ENCODE results near the gene MN1. TPM values are rescaled to one million over a fixed set of nuclear protein-coding genes. Genes with fewer than 3 reads are reported as not detected.

Gene MN1
- total RNA-seq, 1 donor from 2014 or later: 0.23 TPM

DNA sequence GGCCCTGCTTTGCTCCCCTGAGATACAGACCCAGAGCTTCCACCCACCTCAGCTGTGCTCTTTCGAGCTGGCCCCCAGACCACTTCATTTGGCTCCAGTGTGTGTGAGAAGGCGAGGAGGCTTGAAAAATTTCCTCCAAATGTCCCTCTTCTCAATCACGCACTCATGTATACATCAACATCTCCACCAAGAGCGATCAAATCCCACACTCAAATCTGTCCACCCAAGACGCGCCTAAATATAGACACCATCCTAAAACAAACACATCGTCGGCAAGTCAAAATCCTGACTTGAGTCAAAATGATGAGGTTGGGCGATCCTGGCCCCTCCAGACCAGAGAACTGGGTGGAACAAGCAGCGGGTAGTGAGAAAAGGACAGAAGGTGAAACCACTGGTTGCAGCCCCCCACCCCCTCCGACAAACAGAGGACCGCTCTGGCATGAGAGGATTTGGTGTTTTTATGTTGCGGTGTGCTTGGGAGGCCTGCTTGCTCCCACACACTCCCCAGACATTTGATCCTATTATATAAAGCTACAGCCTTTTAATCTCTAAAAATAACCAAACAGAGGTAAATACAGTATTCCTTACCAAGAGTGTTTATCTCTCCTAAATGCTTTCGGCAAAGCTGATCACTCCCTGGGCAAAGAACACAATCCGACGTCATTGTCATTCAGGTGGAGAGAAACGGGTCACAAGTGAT is 10.2 kb downstream of the MN1 start:
- Mint-ChIP-seq H3K27me3 (no peaks in the 10 kb centered on the region), H3K4me3 (no peak overlapping the region), H3K36me3 (ENCODE audit: low read depth) (no peaks in the 10 kb centered on the region), H3K27ac (no peak overlapping the region), H3K9me3 (no peaks in the 10 kb centered on the region), H3K4me1 (no peaks in the 10 kb centered on the region)
- DNase-seq: no peak
- intact Hi-C loops (cut with micrococcal nuclease): no loop called here

DNA sequence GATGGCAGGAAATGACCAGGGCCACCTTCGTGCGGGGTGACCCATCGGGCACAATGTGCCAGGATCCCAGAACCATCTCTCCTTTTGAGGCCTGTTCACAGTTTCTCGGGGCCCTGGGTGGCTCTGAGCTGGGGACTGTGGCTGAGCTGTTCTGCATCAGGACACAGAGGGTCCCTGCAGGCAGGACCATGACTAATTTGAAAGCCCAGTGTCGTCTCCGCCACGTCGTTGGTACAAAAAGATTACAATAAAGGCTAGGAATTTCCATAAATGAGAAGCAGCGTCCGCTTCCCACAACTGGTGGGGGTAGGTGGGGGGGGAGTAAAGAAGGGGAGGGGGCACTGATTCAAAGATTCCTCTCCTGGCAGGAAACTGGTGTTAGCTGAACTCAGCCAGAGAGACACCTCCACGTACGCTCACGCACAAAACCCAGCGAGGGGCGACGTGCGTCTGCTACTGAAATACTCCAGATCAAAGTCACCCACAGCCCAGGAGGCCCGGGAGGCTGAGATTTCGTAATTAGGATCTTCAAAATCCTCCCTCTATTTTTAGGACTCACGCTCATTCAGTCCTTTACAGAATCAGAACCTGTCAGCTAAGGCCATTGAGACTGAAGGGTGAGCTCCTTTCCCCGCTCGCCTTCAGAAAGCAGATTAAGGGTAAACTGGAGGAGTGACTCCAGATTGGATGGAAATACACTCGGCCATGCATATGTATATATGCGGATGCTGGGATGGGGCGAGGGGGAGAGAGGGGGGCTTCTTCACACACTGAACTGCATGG is 11.0 kb downstream of the MN1 start:
- Mint-ChIP-seq H3K27me3 (peaks cover 2% of the 10 kb centered on the region), H3K36me3 (ENCODE audit: low read depth) (no peaks in the 10 kb centered on the region), H3K9me3 (no peaks in the 10 kb centered on the region), H3K27ac (no peak overlapping the region), H3K4me3 (no peak overlapping the region), H3K4me1 (no peaks in the 10 kb centered on the region)
- no peak for DNase-seq
- intact Hi-C loops (cut with micrococcal nuclease): no loop called here

DNA sequence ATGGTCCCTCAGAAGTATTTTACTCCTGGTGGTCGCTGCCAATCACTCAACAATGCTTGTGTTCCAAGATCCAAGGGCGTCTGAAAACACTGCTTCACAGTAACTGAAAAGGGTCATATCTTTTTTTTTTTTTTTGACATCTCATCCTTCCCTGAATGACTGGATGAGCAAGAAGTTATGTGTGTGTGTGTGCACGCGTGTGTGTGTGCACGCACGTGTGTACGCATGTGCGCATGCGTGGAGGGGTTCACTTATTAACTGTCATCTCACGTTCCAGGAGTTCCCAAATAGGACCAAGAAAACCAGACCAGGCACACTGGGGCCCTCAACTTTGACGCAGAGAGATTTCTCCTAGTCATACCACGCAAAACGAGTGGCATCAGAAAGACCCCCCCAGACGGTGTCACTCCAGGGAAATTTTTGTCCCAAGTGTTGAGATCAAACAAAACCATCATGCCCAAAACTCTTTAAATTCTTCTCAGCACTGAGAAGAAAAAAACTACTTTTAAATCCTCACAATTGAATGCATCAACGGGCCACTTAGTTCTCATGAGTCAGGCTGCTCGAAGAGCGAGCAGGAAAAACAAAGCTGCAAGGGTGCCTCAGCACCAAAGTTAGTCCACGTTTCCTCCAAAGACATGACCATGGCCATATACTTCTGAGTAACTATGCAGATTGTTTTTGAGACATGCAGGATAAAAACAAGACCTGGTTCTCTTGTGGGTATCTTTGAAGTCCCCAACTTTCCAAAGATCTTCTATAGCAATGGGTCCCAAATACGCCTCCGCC is 12.9 kb downstream of the MN1 start:
- H3K27ac Mint-ChIP-seq: no peak overlapping the region
- intact Hi-C loops (cut with micrococcal nuclease): loop anchor here (10.0 kb wide), 1 partner anchor 56 kb away; no protein-coding TSS in a partner anchor
- H3K9me3 Mint-ChIP-seq: no peaks in the 10 kb centered on the region
- H3K27me3 Mint-ChIP-seq: peaks cover 3% of the 10 kb centered on the region
- no peak for DNase-seq
- H3K4me3 Mint-ChIP-seq: no peak overlapping the region
- H3K4me1 Mint-ChIP-seq: no peaks in the 10 kb centered on the region
- no peaks in the 10 kb centered on the region for H3K36me3 Mint-ChIP-seq (ENCODE audit: low read depth)

DNA sequence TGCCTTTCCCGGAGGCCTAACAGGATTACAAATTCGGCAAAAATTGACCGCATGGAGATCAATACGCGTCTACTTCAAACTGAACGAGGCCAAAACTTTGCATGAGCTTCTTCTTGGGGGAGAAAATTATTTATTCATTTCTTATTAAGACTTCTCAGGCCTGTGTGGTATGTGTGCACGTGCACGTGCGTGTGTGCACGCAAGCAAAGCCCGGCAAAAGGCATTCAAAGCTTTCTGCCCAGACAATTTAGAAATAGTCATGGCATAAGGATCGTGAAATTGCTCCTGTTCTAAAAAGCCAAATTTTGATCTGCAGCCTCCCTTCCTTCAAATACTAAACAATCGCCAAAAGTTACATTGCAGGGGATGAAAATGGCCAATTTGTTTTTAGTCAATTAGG is 14.6 kb downstream of the MN1 start:
- Mint-ChIP-seq H3K4me3 (no peak overlapping the region), H3K9me3 (no peaks in the 10 kb centered on the region), H3K36me3 (ENCODE audit: low read depth) (no peaks in the 10 kb centered on the region), H3K4me1 (no peaks in the 10 kb centered on the region), H3K27me3 (peaks cover 3% of the 10 kb centered on the region), H3K27ac (no peak overlapping the region)
- DNase-seq: no peak
- intact Hi-C loops (cut with micrococcal nuclease): loop anchor here (10.0 kb wide), 1 partner anchor 58 kb away; no protein-coding TSS in a partner anchor

DNA sequence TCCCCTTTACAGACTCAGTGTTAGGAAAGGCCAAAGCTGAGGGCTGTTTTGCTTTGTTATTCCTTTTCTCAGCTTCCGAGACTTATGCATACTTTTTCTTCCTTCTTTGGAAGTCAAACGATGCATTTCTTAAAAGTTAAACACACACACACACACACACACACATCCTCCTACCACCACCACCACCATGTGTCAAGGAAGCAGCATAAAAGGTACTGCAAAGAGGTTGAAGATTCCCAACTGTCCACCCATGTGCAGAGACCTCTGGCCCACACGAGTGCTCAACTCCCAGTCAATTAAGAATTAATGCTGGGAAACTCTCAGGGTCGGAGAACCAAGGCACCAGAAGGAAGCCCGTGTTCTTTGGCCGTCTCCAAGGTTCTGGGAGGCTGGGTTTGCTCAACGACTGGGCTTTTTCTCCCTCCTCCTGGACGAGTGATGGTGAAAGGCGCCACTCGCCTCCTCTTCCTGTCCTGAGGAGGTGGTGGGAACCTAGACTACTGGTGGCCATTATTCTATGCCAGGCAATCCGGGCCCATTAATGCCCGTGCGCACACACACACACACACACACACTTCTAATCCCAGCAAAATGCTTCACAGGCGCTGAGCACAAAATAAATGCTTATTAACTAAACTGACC is 15.1 kb downstream of the MN1 start:
- H3K27me3 Mint-ChIP-seq: peaks cover 3% of the 10 kb centered on the region
- no peaks in the 10 kb centered on the region for H3K9me3 Mint-ChIP-seq
- intact Hi-C loops (cut with micrococcal nuclease): loop anchor here (10.0 kb wide), 1 partner anchor 58 kb away; no protein-coding TSS in a partner anchor
- DNase-seq: no peak
- no peaks in the 10 kb centered on the region for H3K4me1 Mint-ChIP-seq
- no peak overlapping the region for H3K27ac Mint-ChIP-seq
- no peaks in the 10 kb centered on the region for H3K36me3 Mint-ChIP-seq (ENCODE audit: low read depth)
- H3K4me3 Mint-ChIP-seq: no peak overlapping the region

DNA sequence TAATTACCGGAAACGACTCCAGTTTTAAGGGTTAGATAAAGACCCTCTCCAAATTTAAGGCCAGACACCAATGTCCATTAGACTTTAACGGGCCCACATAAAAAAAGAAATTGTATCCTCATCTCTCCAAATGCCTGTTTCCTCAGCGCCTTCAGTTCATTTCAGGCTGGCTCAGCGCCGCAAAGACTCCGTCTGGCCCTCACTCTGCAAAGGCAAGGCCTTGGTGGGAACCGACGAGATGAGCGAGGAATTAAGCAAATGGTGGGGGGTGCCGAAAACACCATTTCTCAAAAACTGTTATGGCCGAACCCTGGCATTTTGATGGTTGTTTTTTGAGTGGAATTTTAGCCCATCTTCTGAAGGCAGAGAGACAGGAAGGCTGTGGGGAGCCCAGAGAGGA is 15.7 kb downstream of the MN1 start:
- no peaks in the 10 kb centered on the region for H3K36me3 Mint-ChIP-seq (ENCODE audit: low read depth)
- H3K4me3 Mint-ChIP-seq: no peak overlapping the region
- DNase-seq: no peak
- peaks cover 3% of the 10 kb centered on the region for H3K27me3 Mint-ChIP-seq
- H3K4me1 Mint-ChIP-seq: no peaks in the 10 kb centered on the region
- H3K9me3 Mint-ChIP-seq: no peaks in the 10 kb centered on the region
- H3K27ac Mint-ChIP-seq: no peak overlapping the region
- intact Hi-C loops (cut with micrococcal nuclease): loop anchor here (10.0 kb wide), 1 partner anchor 59 kb away; no protein-coding TSS in a partner anchor

DNA sequence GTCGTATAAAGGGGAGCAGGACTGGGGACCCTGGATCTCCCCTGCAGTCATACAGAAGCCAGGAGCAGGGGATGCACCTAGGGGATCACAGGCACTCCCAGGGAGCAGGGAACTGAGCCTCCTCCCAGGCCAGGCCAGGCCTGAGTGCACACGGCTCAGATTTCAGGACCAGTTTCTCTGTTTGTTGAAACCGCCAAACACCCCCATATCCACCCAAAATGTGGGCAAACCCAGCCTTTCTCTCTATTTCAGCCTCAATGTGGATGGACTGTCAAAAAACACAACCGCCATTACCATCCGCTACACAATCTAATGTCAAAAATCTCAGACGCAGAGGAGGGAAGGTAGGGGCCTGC is 17.5 kb downstream of the MN1 start:
- Mint-ChIP-seq H3K4me1 (no peaks in the 10 kb centered on the region), H3K27me3 (peaks cover 3% of the 10 kb centered on the region), H3K36me3 (ENCODE audit: low read depth) (no peaks in the 10 kb centered on the region), H3K9me3 (no peaks in the 10 kb centered on the region), H3K27ac (no peak overlapping the region), H3K4me3 (no peak overlapping the region)
- no peak for DNase-seq
- intact Hi-C loops (cut with micrococcal nuclease): loop anchor here (10.0 kb wide), 1 partner anchor 61 kb away; no protein-coding TSS in a partner anchor

DNA sequence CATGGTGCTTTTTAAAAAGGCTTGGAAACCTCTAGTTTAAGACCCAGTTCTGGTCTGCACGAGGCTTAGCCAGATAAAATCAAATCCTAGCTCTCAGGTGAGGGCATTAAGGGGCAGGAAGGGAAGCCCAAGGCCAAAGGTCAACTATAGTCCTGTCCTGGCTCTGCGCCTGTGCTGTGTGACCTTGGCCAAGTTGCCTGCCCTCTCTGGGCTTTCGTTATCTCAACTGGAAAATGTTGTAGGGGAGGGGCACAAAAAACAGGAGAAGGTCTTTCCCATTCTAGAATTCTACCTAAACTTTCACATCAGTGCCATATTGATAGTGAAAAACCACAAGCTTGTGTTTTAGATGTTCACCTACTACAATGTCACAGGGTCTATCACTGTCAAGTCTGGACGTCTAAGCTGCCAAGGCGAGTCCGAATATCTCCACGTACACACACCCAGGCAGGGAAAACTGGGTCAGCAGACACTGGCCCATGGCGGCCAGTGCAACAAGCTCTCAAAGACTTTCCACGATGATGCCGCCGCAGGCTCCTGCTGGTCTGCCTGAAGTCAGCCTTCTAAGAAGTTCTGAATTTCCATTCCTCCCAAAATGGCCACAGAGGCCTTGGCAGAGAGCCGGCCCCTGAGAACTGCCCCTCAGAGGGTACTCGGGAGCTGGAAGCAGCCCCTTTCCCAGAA is 18.0 kb downstream of the MN1 start:
- Mint-ChIP-seq H3K27me3 (peaks cover 3% of the 10 kb centered on the region), H3K9me3 (no peaks in the 10 kb centered on the region), H3K4me3 (no peak overlapping the region), H3K4me1 (no peaks in the 10 kb centered on the region), H3K36me3 (ENCODE audit: low read depth) (no peaks in the 10 kb centered on the region), H3K27ac (no peak overlapping the region)
- intact Hi-C loops (cut with micrococcal nuclease): loop anchor here (10.0 kb wide), 1 partner anchor 61 kb away; no protein-coding TSS in a partner anchor
- DNase-seq: no peak

DNA sequence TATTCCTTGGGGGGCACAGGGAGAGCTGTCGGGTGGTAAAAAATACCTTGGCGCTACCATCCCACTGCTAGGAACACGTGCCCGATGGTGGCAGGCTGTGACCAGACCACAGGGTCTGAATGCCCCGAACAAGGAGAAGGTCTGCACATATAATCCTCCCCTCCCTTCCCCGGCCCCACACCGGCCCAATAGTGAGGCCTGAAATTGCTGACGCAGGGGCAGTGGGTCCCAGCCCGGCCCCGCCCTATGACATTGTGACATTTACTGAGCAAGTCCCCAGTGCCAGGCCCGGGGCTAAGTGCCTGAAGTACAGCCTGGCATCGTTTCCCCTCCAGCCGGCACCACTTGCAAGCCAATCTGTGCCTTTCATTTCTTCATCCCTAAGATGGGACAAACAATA is 19.5 kb downstream of the MN1 start:
- intact Hi-C loops (cut with micrococcal nuclease): loop anchor here (10.0 kb wide), 1 partner anchor 63 kb away; no protein-coding TSS in a partner anchor
- peaks cover 3% of the 10 kb centered on the region for H3K27me3 Mint-ChIP-seq
- H3K4me3 Mint-ChIP-seq: no peak overlapping the region
- DNase-seq: no peak
- no peaks in the 10 kb centered on the region for H3K4me1 Mint-ChIP-seq
- H3K27ac Mint-ChIP-seq: no peak overlapping the region
- no peaks in the 10 kb centered on the region for H3K36me3 Mint-ChIP-seq (ENCODE audit: low read depth)
- H3K9me3 Mint-ChIP-seq: no peaks in the 10 kb centered on the region

DNA sequence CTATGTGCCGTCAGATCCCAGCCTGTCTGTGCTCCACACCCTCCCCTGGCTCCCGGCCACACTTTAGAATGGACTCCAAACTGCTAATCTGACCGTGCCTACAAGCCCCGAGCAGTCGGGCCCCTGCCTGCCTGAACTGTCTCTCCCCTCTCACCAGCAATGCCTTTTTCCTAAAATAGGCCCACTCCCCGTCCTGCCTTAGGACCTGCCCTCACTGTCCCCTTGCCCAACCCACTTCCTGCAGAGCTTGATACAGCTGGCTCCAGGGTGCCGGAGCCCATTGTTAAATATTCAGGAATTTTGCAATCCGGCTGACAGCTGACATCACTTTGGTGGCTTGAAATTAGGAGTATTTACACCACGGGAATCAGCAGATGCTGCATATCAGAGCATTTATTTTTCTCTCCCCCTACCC is 21.4 kb downstream of the MN1 start:
- intact Hi-C loops (cut with micrococcal nuclease): loop anchor here (10.0 kb wide), 1 partner anchor 65 kb away; no protein-coding TSS in a partner anchor
- H3K36me3 Mint-ChIP-seq (ENCODE audit: low read depth): no peaks in the 10 kb centered on the region
- no peak overlapping the region for H3K4me3 Mint-ChIP-seq
- H3K27me3 Mint-ChIP-seq: peaks cover 8% of the 10 kb centered on the region
- H3K9me3 Mint-ChIP-seq: no peaks in the 10 kb centered on the region
- no peak overlapping the region for H3K27ac Mint-ChIP-seq
- DNase-seq: no peak
- no peaks in the 10 kb centered on the region for H3K4me1 Mint-ChIP-seq

DNA sequence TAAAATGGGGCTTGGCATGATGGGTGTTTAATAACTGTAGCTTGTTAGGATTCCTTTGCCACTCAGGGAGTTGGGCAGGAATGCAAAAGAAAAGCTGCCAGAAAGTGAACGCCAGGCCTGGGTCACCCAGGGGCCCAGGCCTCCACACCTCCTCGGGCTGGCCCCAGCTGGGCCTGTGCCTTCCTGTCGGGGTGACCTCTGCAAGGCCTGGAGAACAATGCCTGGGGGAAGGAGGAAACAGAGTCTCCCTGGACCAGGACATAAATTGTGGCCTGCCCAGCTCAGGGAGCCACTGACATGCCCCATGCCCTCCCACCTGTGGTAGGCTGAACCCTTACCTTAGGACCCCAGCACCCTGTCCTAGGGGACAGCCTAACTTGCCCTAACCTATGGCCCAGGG is 21.9 kb downstream of the MN1 start:
- Mint-ChIP-seq H3K4me1 (no peaks in the 10 kb centered on the region), H3K27ac (no peak overlapping the region), H3K4me3 (no peak overlapping the region), H3K27me3 (peaks cover 7% of the 10 kb centered on the region), H3K36me3 (ENCODE audit: low read depth) (no peaks in the 10 kb centered on the region), H3K9me3 (no peaks in the 10 kb centered on the region)
- intact Hi-C loops (cut with micrococcal nuclease): loop anchor here (10.0 kb wide), 1 partner anchor 65 kb away; no protein-coding TSS in a partner anchor
- no peak for DNase-seq

DNA sequence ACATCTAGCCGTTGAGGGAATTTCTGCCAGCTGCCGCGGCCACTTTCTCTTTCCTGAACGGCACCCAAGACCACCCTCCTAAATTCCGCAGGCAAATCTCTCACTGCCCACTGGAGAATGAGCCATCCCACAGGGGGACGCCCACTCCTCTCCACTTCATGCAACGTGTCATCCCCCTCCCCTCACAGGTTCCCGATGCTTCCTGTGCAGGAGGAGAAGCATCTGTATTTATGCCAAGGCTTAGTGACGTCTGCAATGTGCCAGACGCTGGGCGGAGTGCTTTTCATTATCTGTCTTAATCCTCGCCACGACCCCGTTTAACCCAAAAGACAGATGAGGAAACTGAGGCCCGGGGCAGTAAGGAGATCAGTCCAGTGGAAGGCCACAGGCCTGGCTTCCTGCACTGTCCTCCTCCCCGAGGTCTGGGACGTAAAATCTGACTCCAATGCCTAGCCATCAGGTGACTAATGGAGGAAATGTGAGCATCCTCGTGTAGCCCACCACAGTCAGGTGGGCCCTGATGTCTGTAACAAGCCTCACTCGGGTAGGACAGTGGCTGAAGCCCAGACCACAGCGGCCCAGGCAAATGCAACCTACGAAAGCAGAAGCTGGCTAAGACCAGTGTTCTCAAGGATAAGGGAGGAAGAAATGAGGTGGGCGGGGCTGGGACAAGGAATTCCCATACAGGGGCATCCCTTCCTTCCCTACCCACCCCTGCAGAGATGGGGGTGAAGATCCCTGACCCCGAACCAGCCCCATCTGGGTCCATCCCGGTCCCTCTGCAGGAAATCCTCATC is 23.1 kb downstream of the MN1 start:
- no peaks in the 10 kb centered on the region for H3K36me3 Mint-ChIP-seq (ENCODE audit: low read depth)
- peaks cover 7% of the 10 kb centered on the region for H3K27me3 Mint-ChIP-seq
- intact Hi-C loops (cut with micrococcal nuclease): no loop called here
- H3K4me1 Mint-ChIP-seq: no peaks in the 10 kb centered on the region
- DNase-seq: no peak
- H3K27ac Mint-ChIP-seq: no peak overlapping the region
- H3K4me3 Mint-ChIP-seq: no peak overlapping the region
- no peaks in the 10 kb centered on the region for H3K9me3 Mint-ChIP-seq
